Retinal pigment epithelial cell (primary cell): ENCODE measurements around the gene PDIA3.

Source experiments
- DNase-seq: peaks from one replicate; pipeline ENCODE4 v3.0.0-alpha.2; 2010; ENCODE audit warnings: low read depth
- H3K4me3 ChIP-seq: 2 replicates; pipeline ENCODE4 v1.5.1; 2011; ENCODE audit warnings: mild to moderate bottlenecking, low read length, control low read depth, moderate library complexity
- CTCF ChIP-seq: conservative IDR thresholded peaks from 2 replicates; pipeline ENCODE4 v1.5.1; 2011; ENCODE audit warnings: low read depth, low read length, control low read depth, inconsistent platforms

The PDIA3 gene

GRCh38 chr15:43777267-43777914 lies 31.2 kb downstream of the PDIA3 start:
- peak overlapping the region; percentile 55 for H3K4me3 ChIP-seq
- no peak for DNase-seq
- peak; percentile 80 for TF ChIP-seq CTCF

DNA sequence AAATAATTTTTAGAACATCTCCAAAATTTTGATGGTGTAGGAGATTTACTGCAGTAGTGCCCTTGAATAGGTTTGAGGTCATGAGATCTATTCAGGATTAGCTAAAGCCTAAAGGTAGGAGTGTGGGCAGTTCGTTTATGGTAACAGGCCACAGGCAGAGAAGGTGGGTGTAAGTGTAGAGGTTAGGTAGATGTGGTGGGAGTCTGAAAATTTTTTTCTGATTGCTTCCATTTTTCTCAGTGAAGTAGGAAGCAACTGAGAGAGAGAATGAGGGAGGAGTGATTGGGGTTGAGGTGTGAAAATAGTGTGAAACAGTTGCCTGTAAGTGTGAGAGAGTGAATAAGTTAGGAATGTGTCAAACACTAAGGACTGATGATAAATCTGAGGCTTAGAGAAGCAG lies 32.8 kb downstream of the PDIA3 start:
- no peak for TF ChIP-seq CTCF
- H3K4me3 ChIP-seq, result no peak overlapping the region
- no peak for DNase-seq

GRCh38 chr15:43789409-43789808 lies 43.2 kb downstream of the PDIA3 start:
- no peak for TF ChIP-seq CTCF
- no peak for DNase-seq
- H3K4me3 ChIP-seq, result no peak overlapping the region

GRCh38 chr15:43791993-43792760 lies 45.9 kb downstream of the PDIA3 start, which contains the start of gene SERF2:
SERF2 (plus strand) TSS chr15:43792320; CDS start chr15:43792377, 57 bp downstream.
- DNase-seq, result peak; percentile 98
- no peak for TF ChIP-seq CTCF
- peak within 1 kb of the TSS; percentile 99 for H3K4me3 ChIP-seq

GRCh38 chr15:43792761-43793476 lies 46.7 kb downstream of the PDIA3 start:
- peak overlapping the region; percentile 99 for H3K4me3 ChIP-seq
- TF ChIP-seq CTCF, result no peak
- DNase-seq, result no peak

GRCh38 chr15:43793647-43794046 lies 47.4 kb downstream of the PDIA3 start:
- DNase-seq, result no peak
- no peak for TF ChIP-seq CTCF
- H3K4me3 ChIP-seq, result peak overlapping the region; percentile 99
